ENCODE results near the gene DNASE1L1. TPM values are rescaled to one million over a fixed set of nuclear protein-coding genes. Genes with fewer than 3 reads are reported as not detected.

DNASE1L1 gene
- total RNA-seq, 1 donor from 2014 or later = 35.1 TPM

DNA sequence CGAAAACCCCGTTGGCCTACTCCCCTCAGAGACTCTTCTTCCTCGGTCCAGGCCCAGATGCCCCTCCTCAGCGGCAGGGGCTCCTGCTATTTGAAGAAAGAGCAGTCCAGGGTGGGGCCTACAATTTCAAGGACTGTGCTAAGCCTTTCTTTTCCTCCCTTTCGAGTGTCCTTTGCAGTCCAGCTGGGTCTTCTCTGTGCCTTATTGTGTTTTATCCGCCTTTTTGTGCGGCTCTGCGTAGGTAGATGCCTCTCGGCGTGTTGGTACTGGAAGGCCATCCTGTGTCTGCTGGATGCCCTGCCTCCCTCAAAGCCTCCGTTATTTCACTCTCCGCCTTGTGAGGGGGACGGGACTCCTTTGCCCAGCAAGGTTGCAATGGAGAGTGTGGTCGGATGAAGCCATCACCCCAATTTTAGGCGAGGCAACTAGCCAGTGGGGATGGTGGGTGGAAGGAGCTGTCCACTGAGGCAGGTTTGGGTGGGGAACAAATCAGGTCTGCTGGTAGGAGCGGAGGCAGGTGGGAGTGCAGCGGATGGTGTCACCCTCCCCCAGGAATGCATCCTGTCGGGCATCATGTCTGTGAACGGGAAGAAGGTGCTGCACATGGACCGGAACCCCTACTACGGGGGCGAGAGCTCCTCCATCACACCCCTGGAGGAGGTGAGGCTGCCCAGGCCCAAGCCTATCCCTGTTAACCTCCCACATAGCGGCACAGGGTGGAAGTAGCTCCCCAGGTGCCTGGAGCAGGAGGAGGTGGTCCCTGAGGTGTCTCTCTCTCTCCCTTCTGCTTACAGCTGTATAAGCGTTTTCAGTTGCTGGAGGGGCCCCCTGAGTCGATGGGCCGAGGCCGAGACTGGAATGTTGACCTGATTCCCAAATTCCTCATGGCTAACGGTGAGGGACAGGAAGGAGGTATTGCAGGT lies 29.2 kb upstream of the DNASE1L1 start:
- Mint-ChIP-seq H3K4me1 (ENCODE audit: low read depth, unreplicated experiment) (no peaks in the 10 kb centered on the region), H3K36me3 (ENCODE audit: low read depth, unreplicated experiment) (peaks cover 1% of the 10 kb centered on the region), H3K27me3 (ENCODE audit: low read depth, unreplicated experiment) (no peaks in the 10 kb centered on the region), H3K27ac (ENCODE audit: unreplicated experiment) (peak overlapping the region; percentile 78), H3K9me3 (ENCODE audit: unreplicated experiment) (no peaks in the 10 kb centered on the region), H3K4me3 (ENCODE audit: unreplicated experiment) (peak overlapping the region; percentile 90)
- H3K9ac ChIP-seq (ENCODE audit: low read length) = peak overlapping the region; percentile 81
- TF ChIP-seq, protein P1, sequence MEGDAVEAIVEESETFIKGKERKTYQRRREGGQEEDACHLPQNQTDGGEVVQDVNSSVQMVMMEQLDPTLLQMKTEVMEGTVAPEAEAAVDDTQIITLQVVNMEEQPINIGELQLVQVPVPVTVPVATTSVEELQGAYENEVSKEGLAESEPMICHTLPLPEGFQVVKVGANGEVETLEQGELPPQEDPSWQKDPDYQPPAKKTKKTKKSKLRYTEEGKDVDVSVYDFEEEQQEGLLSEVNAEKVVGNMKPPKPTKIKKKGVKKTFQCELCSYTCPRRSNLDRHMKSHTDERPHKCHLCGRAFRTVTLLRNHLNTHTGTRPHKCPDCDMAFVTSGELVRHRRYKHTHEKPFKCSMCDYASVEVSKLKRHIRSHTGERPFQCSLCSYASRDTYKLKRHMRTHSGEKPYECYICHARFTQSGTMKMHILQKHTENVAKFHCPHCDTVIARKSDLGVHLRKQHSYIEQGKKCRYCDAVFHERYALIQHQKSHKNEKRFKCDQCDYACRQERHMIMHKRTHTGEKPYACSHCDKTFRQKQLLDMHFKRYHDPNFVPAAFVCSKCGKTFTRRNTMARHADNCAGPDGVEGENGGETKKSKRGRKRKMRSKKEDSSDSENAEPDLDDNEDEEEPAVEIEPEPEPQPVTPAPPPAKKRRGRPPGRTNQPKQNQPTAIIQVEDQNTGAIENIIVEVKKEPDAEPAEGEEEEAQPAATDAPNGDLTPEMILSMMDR (IDR thresholded peaks at IDR 0.05; ENCODE audit: insufficient read depth, low read depth, low read length) = no peak
- TF ChIP-seq EZH2 (IDR thresholded peaks at IDR 0.05; ENCODE audit: insufficient read depth, low read length) = no peak
- H3K36me3 ChIP-seq (ENCODE audit: insufficient read depth, low read length) = peaks cover 4% of the 10 kb centered on the region
- peak overlapping the region; percentile 94 for H3K4me2 ChIP-seq (ENCODE audit: low read length)
- peak overlapping the region; percentile 72 for H3K4me3 ChIP-seq (ENCODE audit: insufficient read depth, low read depth, low read length)
- H3K9me3 ChIP-seq (ENCODE audit: insufficient read depth, low read depth, low read length) = no peaks in the 10 kb centered on the region
- H3K79me2 ChIP-seq (ENCODE audit: insufficient read depth, low read length) = peaks cover 47% of the 10 kb centered on the region
- FAIRE-seq = peak; percentile 37
- peaks cover 43% of the 10 kb centered on the region for H4K20me1 ChIP-seq (ENCODE audit: insufficient read depth, low read length)
- H3K4me1 ChIP-seq (ENCODE audit: insufficient read depth, low read length) = peaks cover 7% of the 10 kb centered on the region
- no peak for DNase-seq (ENCODE audit: low read depth)
- H3K27ac ChIP-seq (ENCODE audit: low read depth, low read length) = no peak overlapping the region
- H2AFZ ChIP-seq (ENCODE audit: low read depth, low read length) = no peak overlapping the region
- no peaks in the 10 kb centered on the region for H3K27me3 ChIP-seq (ENCODE audit: insufficient read depth, low read length)

DNA sequence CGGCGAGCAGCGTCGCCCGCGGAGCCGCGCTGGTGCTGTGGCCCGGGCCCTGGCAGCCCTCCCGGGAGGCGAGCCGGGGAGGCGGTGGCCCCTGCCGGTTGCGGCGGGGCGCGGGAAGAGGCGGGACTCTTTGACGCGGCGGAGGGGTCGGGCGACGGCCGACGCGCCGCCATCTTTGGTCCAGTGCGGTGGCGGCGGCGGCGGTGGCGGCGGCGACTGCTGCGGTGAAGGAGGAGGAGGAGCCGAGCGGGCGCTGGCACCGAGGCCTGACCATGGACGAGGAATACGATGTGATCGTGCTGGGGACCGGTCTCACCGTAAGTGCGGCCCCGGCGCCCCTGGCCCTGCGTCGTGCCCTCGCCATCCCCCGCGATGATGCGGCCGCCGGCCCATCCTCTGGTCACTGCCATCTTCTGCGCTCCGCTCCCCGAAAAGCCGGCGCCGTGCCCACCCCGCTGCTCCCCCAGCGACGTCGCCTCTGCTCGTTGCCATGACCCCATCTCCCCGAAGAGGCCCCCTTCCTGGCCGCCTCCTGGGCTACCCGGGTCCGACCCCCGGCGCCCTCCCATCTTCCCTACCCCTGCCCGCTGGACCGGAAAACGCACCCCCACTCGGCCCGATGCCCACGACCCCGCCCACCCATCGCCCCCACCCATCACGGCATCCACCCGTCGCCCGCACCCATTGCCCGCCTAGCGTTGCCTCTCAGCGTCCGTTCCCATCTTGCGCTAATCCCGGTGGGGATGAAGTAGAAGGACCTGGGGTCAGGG lies 28.1 kb upstream of the DNASE1L1 start, which contains the start of gene GDI1:
GDI1 (plus strand) TSS at position 172 of the 770 bp plus-strand sequence; CDS start at position 273, 101 bp downstream.
- no peak for FAIRE-seq
- peak; percentile 18 for DNase-seq (ENCODE audit: low read depth)
- no peak within 1 kb of the TSS for H2AFZ ChIP-seq (ENCODE audit: low read depth, low read length)

More for the DNA sequence above, 28.1 kb upstream of the DNASE1L1 start, which contains the start of gene GDI1:
- peaks cover 47% of the 10 kb centered on the region for H3K79me2 ChIP-seq (ENCODE audit: insufficient read depth, low read length)
- peak within 1 kb of the TSS; percentile 94 for H3K4me2 ChIP-seq (ENCODE audit: low read length)
- no peak for TF ChIP-seq EZH2 (IDR thresholded peaks at IDR 0.05; ENCODE audit: insufficient read depth, low read length)
- TF ChIP-seq, protein P1 (IDR thresholded peaks at IDR 0.05; ENCODE audit: insufficient read depth, low read depth, low read length) = no peak
- peak within 1 kb of the TSS; percentile 72 for H3K4me3 ChIP-seq (ENCODE audit: insufficient read depth, low read depth, low read length)
- Mint-ChIP-seq H3K36me3 (ENCODE audit: low read depth, unreplicated experiment) (peaks cover 1% of the 10 kb centered on the region), H3K4me3 (ENCODE audit: unreplicated experiment) (peak within 1 kb of the TSS; percentile 90), H3K4me1 (ENCODE audit: low read depth, unreplicated experiment) (no peaks in the 10 kb centered on the region), H3K9me3 (ENCODE audit: unreplicated experiment) (no peaks in the 10 kb centered on the region), H3K27me3 (ENCODE audit: low read depth, unreplicated experiment) (no peaks in the 10 kb centered on the region), H3K27ac (ENCODE audit: unreplicated experiment) (peak within 1 kb of the TSS; percentile 89)
- H3K9ac ChIP-seq (ENCODE audit: low read length) = peak within 1 kb of the TSS; percentile 81
- H4K20me1 ChIP-seq (ENCODE audit: insufficient read depth, low read length) = peaks cover 43% of the 10 kb centered on the region
- H3K27ac ChIP-seq (ENCODE audit: low read depth, low read length) = peak within 1 kb of the TSS; percentile 63
- H3K4me1 ChIP-seq (ENCODE audit: insufficient read depth, low read length) = peaks cover 7% of the 10 kb centered on the region
- no peaks in the 10 kb centered on the region for H3K9me3 ChIP-seq (ENCODE audit: insufficient read depth, low read depth, low read length)
- H3K36me3 ChIP-seq (ENCODE audit: insufficient read depth, low read length) = peaks cover 4% of the 10 kb centered on the region
- no peaks in the 10 kb centered on the region for H3K27me3 ChIP-seq (ENCODE audit: insufficient read depth, low read length)
